ENCODE measurements around the gene SPRN. TPM values are rescaled to one million over a fixed set of nuclear protein-coding genes. Genes with fewer than 3 reads are reported as not detected.

SPRN gene
- total RNA-seq, 1 donor from 2014 or later = 4.0 TPM

GRCh38 chr10:133458710-133459453, 34.5 kb upstream of the SPRN start:
- Histone ChIP-seq H4K20me1 (ENCODE audit: insufficient read depth, low read length) (no peaks in the 10 kb centered on the region), H3K27me3 (ENCODE audit: insufficient read depth, low read length) (no peaks in the 10 kb centered on the region), H3K9me3 (ENCODE audit: insufficient read depth, low read depth, low read length) (peaks cover 5% of the 10 kb centered on the region), H3K4me3 (ENCODE audit: insufficient read depth, low read depth, low read length) (no peak overlapping the region), H3K9ac (ENCODE audit: low read length) (no peak overlapping the region), H3K36me3 (ENCODE audit: insufficient read depth, low read length) (no peaks in the 10 kb centered on the region), H2AFZ (ENCODE audit: low read depth, low read length) (no peak overlapping the region), H3K4me1 (ENCODE audit: insufficient read depth, low read length) (no peaks in the 10 kb centered on the region), H3K27ac (ENCODE audit: low read depth, low read length) (no peak overlapping the region), H3K4me2 (ENCODE audit: low read length) (no peak overlapping the region), H3K79me2 (ENCODE audit: insufficient read depth, low read length) (no peaks in the 10 kb centered on the region)
- no peak for FAIRE-seq
- TF ChIP-seq CTCF (IDR thresholded peaks at IDR 0.05; ENCODE audit: insufficient read depth, low read depth, low read length) (no peak), EZH2 (IDR thresholded peaks at IDR 0.05; ENCODE audit: insufficient read depth, low read length) (no peak)
- H3K36me3 Mint-ChIP-seq (ENCODE audit: low read depth, unreplicated experiment) = no peaks in the 10 kb centered on the region
- no peak overlapping the region for H3K4me3 Mint-ChIP-seq (ENCODE audit: unreplicated experiment)
- peaks cover 11% of the 10 kb centered on the region for H3K27me3 Mint-ChIP-seq (ENCODE audit: low read depth, unreplicated experiment)
- H3K27ac Mint-ChIP-seq (ENCODE audit: unreplicated experiment) = no peak overlapping the region
- no peak for DNase-seq (ENCODE audit: low read depth)
- H3K4me1 Mint-ChIP-seq (ENCODE audit: low read depth, unreplicated experiment) = no peaks in the 10 kb centered on the region
- H3K9me3 Mint-ChIP-seq (ENCODE audit: unreplicated experiment) = peaks cover 4% of the 10 kb centered on the region

DNA sequence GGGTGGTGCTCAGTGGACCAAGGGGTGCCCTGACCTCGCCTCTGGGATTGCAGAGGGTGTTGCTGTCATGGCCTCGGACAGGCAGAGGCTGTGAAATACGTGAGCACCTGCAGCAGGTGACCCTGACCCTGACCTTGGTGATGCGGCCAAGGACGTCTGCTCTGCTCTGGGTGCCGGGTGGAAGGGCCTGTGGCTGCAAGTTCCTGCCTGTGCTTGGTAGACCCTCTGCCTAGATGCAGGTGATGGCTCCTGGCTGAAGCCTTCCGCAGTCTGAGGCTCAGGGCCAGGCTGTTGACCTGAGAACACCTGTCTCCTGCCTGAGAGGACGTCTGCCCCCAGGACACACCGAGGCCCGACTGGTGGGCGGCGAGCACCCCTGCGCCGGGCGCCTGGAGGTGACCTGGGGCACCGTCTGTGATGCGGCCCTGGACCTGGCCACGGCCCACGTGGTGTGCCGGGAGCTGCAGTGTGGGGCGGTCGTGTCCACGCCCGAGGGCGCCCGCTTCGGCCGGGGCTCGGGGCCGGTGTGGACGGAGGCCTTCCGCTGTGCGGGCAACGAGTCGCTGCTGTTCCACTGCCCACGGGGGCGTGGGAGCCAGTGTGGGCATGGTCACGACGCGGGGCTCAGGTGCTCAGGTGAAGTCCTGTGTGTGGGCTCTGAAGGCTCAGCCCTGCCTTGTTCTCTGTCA, 33.7 kb upstream of the SPRN start:
- H4K20me1 ChIP-seq (ENCODE audit: insufficient read depth, low read length) = no peaks in the 10 kb centered on the region
- Mint-ChIP-seq H3K36me3 (ENCODE audit: low read depth, unreplicated experiment) (no peaks in the 10 kb centered on the region), H3K4me1 (ENCODE audit: low read depth, unreplicated experiment) (no peaks in the 10 kb centered on the region), H3K4me3 (ENCODE audit: unreplicated experiment) (no peak overlapping the region), H3K27ac (ENCODE audit: unreplicated experiment) (no peak overlapping the region), H3K27me3 (ENCODE audit: low read depth, unreplicated experiment) (peaks cover 9% of the 10 kb centered on the region), H3K9me3 (ENCODE audit: unreplicated experiment) (no peaks in the 10 kb centered on the region)
- H3K4me1 ChIP-seq (ENCODE audit: insufficient read depth, low read length) = no peaks in the 10 kb centered on the region
- H3K36me3 ChIP-seq (ENCODE audit: insufficient read depth, low read length) = no peaks in the 10 kb centered on the region
- no peak for FAIRE-seq
- DNase-seq (ENCODE audit: low read depth) = no peak
- H3K79me2 ChIP-seq (ENCODE audit: insufficient read depth, low read length) = no peaks in the 10 kb centered on the region
- peaks cover 5% of the 10 kb centered on the region for H3K9me3 ChIP-seq (ENCODE audit: insufficient read depth, low read depth, low read length)
- H3K9ac ChIP-seq (ENCODE audit: low read length) = no peak overlapping the region
- no peak overlapping the region for H3K27ac ChIP-seq (ENCODE audit: low read depth, low read length)
- H3K27me3 ChIP-seq (ENCODE audit: insufficient read depth, low read length) = no peaks in the 10 kb centered on the region
- H3K4me3 ChIP-seq (ENCODE audit: insufficient read depth, low read depth, low read length) = no peak overlapping the region
- TF ChIP-seq EZH2 (IDR thresholded peaks at IDR 0.05; ENCODE audit: insufficient read depth, low read length) (no peak), CTCF (IDR thresholded peaks at IDR 0.05; ENCODE audit: insufficient read depth, low read depth, low read length) (no peak)
- H2AFZ ChIP-seq (ENCODE audit: low read depth, low read length) = no peak overlapping the region
- H3K4me2 ChIP-seq (ENCODE audit: low read length) = no peak overlapping the region

Measured in astrocyte (in vitro differentiated cells and primary cell).